RWPE2 (cell line): ENCODE data around the gene ZBTB7B.

Source experiments
- ATAC-seq: fragments of 200-7000 bp; cut with Tn5 transposase; 3 replicates; pipeline ENCODE4 v1.9.1; 2021; ENCODE audit warnings: low read depth
- DNase-seq: peaks from one replicate; pipeline ENCODE4 v3.0.0-alpha.2; 2020; ENCODE audit warnings: low spot score
- H3K27ac ChIP-seq: fragments of 450-650 bp; 2 replicates; pipeline ENCODE4 v1.5.1; 2017; ENCODE audit warnings: mild to moderate bottlenecking; ENCODE audit not compliant: poor library complexity, severe bottlenecking
- H3K27me3 ChIP-seq: fragments of 250-450 bp; sonication (Bioruptor Pico); 2 replicates; pipeline ENCODE4 v1.5.1; 2021; ENCODE audit warnings: mild to moderate bottlenecking, moderate library complexity; ENCODE audit not compliant: insufficient read depth, poor library complexity, severe bottlenecking
- H3K36me3 ChIP-seq: fragments of 250-450 bp; sonication (Bioruptor Pico); 2 replicates; pipeline ENCODE4 v1.5.1; 2020; ENCODE audit warnings: low read depth, mild to moderate bottlenecking, moderate library complexity
- H3K4me1 ChIP-seq: fragments of 250-450 bp; sonication (Bioruptor Pico); 2 replicates; pipeline ENCODE4 v1.5.1; 2021; ENCODE audit warnings: mild to moderate bottlenecking, moderate library complexity; ENCODE audit not compliant: insufficient read depth, poor library complexity, severe bottlenecking
- H3K4me3 ChIP-seq: fragments of 250-450 bp; sonication (Bioruptor Pico); 2 replicates; pipeline ENCODE4 v1.5.1; 2021; ENCODE audit warnings: mild to moderate bottlenecking, moderate library complexity; ENCODE audit not compliant: severe bottlenecking
- H3K9me3 ChIP-seq: fragments of 250-450 bp; sonication (Bioruptor Pico); 2 replicates; pipeline ENCODE4 v1.5.1; 2021; ENCODE audit warnings: mild to moderate bottlenecking, moderate library complexity; ENCODE audit not compliant: severe bottlenecking
- TF ChIP-seq, protein P1 (sequence below): fragments of 450-650 bp; IDR thresholded peaks from one replicate; pipeline ENCODE4 v1.5.1; 2017; ENCODE audit warnings: mild to moderate bottlenecking, moderate library complexity; ENCODE audit not compliant: poor library complexity, severe bottlenecking

The ZBTB7B gene

DNA sequence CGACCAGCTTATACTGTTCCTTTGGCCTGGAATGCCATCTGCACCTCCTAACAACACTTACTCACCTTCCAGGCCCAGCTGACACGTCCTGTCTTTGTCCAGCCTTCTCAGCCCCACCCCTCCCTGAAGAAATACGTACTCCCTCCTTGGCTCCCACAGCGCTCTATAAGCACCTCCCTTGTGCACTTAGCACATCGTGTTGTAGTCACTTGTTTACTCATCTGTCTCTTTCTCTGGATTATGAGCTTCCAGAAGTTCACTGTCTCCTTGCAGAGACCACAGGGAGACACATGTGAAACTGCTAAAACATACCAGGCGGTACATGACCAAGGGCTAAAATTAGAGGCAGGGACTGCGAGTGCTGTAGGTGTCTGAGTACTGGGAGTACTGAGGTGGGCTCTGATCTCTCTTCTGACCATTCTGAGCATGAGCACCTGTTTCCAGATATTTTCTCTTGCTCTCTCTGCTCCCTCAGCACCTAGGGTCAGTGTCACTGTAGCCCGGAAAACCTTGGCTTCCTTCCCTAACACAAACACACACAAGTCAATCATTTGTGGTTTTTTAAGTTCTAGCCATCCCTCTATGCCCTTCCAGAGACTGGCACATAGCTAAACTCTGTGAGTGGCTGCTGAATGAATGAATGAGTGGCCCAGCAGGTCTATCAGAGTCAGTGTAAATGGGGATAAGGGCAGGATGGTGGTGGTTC is 36.2 kb downstream of the ZBTB7B start:
- Histone ChIP-seq H3K9me3 (no peaks in the 10 kb centered on the region), H3K4me3 (no peak overlapping the region), H3K36me3 (no peaks in the 10 kb centered on the region), H3K27ac (peak overlapping the region; percentile 58), H3K4me1 (peaks cover 14% of the 10 kb centered on the region), H3K27me3 (no peaks in the 10 kb centered on the region)
- peak; percentile 81 for DNase-seq
- peak; percentile 97 for ATAC-seq
- TF ChIP-seq, protein P1, sequence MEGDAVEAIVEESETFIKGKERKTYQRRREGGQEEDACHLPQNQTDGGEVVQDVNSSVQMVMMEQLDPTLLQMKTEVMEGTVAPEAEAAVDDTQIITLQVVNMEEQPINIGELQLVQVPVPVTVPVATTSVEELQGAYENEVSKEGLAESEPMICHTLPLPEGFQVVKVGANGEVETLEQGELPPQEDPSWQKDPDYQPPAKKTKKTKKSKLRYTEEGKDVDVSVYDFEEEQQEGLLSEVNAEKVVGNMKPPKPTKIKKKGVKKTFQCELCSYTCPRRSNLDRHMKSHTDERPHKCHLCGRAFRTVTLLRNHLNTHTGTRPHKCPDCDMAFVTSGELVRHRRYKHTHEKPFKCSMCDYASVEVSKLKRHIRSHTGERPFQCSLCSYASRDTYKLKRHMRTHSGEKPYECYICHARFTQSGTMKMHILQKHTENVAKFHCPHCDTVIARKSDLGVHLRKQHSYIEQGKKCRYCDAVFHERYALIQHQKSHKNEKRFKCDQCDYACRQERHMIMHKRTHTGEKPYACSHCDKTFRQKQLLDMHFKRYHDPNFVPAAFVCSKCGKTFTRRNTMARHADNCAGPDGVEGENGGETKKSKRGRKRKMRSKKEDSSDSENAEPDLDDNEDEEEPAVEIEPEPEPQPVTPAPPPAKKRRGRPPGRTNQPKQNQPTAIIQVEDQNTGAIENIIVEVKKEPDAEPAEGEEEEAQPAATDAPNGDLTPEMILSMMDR = no peak

GRCh38 chr1:155039308-155039669 is 36.7 kb downstream of the ZBTB7B start:
- Histone ChIP-seq H3K4me3 (no peak overlapping the region), H3K27me3 (no peaks in the 10 kb centered on the region), H3K9me3 (no peaks in the 10 kb centered on the region), H3K36me3 (no peaks in the 10 kb centered on the region), H3K4me1 (peaks cover 14% of the 10 kb centered on the region), H3K27ac (peak overlapping the region; percentile 58)
- no peak for DNase-seq
- TF ChIP-seq, protein P1 = no peak
- ATAC-seq = no peak

- no peaks in the 10 kb centered on the region for H3K27me3 ChIP-seq
- no peak overlapping the region for H3K4me3 ChIP-seq
- DNase-seq (no peak), ATAC-seq (no peak)
- no peaks in the 10 kb centered on the region for H3K36me3 ChIP-seq
- H3K9me3 ChIP-seq = no peaks in the 10 kb centered on the region
- H3K4me1 ChIP-seq = peaks cover 20% of the 10 kb centered on the region
- TF ChIP-seq, protein P1 = no peak
- H3K27ac ChIP-seq = no peak overlapping the region
These were observed 37.9 kb downstream of the ZBTB7B start for GRCh38 chr1:155040358-155041093.

- Histone ChIP-seq H3K4me3 (no peak overlapping the region), H3K36me3 (no peaks in the 10 kb centered on the region), H3K27ac (no peak overlapping the region), H3K9me3 (no peaks in the 10 kb centered on the region), H3K4me1 (peaks cover 22% of the 10 kb centered on the region), H3K27me3 (no peaks in the 10 kb centered on the region)
- no peak for DNase-seq
- TF ChIP-seq, protein P1 = no peak
- ATAC-seq = no peak
These were observed 40.2 kb downstream of the ZBTB7B start for GRCh38 chr1:155042789-155043188.

- no peak overlapping the region for H3K27ac ChIP-seq
- ATAC-seq = no peak
- no peaks in the 10 kb centered on the region for H3K36me3 ChIP-seq
- H3K9me3 ChIP-seq = no peaks in the 10 kb centered on the region
- H3K27me3 ChIP-seq = no peaks in the 10 kb centered on the region
- H3K4me3 ChIP-seq = no peak overlapping the region
- peaks cover 18% of the 10 kb centered on the region for H3K4me1 ChIP-seq
- TF ChIP-seq, protein P1 = no peak
- DNase-seq = peak; percentile 62
These were observed 40.7 kb downstream of the ZBTB7B start for GRCh38 chr1:155043301-155043702.
